HG03196 (cell line): ENCODE results near the gene DLGAP1.
"Not testable (repeated sequence)": the region's sequence is repeated elsewhere in the genome, so short reads cannot be mapped to it uniquely, and the experiment has no call there.

Experiments
- ATAC-seq: cut with Tn5 transposase; IDR thresholded peaks from one replicate; pipeline ENCODE4 v1.9.1; 2021; ENCODE audit not compliant: unreplicated experiment

Gene DLGAP1

DNA sequence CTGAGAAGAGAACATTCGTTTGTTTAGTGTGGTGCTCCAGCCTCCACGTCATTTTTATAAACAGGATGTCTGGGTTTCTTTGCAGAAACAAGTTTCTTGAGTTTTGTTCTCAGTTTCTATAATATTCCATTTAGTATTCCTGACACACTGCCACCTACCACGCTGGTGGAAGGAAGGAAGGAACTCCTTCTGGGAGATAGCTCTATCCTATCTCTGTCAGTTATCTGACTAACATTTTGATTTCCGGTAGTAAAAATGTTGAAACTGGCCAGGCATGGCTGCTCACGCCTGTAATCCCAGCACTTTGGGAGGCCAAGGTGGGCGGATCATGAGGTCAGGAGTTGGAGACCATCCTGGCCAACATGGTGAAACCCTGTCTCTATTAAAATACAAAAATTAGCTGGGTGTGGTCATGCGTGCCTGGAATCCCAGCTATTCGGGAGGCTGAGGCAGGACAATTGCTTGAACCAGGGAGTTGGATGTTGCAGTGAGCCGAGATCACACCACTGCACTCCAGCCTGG, 804.5 kb downstream of the DLGAP1 start:
- not testable (repeated sequence) for ATAC-seq

DNA sequence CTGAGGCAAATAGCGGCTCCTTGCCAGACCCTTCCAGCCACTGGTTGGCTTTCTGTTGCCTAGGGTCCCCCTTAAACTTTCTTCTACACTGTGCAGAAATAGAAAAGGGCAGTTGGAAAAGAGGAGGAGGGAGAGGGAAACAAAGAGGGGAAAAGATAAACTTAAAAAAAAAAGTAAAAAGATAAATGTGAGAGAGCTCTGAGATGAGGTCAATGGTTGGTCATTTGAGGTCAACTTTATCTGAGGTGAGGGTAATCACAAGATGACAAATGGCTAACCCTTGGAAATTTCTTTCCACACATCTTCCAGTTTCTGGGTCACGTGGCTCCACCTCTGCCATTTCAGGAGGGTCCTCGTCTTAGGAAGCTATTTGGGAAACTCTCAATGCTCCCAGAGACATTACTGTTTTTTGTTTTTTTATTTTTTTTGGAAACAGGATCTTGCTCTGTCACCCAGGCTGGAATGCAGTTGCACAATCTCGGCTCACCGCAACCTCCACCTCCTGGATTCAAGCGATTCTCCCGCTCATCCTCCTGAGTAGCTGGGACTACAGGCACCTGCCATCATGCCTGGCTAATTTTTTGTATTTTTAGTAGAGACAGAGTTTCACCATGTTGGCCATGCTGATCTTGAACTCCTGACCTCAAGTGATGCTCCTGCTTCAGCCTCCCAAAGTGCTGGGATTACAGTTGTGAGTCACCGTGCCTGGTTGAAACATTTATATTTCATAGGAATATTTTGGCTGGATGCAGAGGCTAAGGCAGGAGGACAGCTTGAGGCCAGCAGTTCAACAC, 805.3 kb downstream of the DLGAP1 start:
- no peak for ATAC-seq

DNA sequence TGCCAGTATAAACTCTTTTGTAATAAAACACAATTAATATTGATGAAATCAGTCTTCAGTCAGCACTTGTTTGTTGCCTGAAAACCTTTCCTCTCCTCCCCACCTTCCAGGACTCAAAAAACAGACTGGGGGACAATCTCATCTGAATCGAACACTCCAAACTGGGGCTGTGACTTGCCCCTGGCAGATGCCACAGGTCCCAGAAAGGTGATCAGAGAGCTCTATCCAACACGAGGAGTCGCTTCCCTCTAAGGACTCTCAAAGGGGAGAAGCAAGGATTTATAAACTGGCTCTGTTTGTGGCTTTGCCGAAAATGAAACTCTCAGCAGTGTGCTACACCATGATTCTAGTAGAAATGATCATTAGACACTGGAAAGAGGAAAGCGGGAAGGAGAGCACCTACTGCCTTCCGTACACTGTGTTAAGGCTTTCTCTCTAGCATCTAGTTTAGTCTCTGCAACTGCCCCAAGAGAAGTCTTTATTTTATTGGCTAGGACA, 805.9 kb downstream of the DLGAP1 start:
- no peak for ATAC-seq

DNA sequence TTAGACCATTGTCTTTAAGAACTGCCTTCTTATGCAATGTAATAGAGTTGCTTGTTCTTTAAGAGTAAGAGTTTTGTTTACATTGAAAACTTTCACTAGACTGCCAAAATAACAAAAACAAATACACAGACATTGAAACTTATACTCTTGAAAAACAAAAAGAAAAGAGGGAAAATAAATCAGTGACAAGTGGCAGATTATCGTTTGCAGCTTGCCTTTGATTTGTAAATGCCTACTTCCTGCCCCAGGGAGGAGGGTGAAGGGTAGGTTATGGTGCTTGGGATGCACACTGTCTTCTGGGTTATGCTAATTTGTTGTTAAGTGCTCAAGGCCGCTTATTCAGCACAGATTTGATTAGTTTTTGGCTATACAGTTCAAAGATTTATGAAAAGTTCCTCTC, 806.5 kb downstream of the DLGAP1 start:
- no peak for ATAC-seq

DNA sequence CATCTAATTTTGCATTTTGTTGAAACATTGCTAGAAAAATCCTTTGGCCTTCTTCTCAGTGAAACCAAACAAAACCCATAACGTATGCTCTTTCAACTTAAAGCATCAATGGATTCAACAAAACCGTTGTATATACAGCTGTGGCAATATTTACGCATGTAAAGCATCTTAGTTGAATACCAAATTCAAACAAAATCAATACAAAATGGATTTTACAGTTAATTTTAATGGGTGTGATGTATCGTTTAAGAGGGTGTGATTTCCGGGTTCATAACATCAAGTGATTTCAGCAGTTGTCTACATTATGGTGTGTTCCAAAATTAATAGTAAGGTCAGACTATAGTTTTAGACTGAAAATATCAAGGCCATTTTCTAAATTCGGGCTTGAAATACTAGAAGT, 806.9 kb downstream of the DLGAP1 start:
- no peak for ATAC-seq

DNA sequence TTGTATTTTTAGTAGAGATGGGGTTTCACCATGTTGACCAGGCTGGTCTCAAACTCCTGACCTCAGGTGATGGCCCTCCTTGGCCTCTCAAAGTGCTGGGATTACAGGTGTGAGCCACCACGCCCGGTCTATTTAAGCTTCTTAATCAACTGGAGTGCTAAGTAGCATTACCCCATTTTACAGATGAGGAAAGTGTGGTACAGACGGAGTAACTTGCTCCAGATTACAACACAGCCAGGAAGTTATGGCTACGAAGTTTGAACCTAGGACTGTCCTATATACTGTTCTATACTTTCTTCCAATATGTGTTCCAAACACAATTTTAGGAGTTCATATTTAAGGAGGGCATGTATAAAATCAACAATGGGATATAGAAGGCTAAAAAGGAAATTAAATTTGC, 807.5 kb downstream of the DLGAP1 start:
- no peak for ATAC-seq

DNA sequence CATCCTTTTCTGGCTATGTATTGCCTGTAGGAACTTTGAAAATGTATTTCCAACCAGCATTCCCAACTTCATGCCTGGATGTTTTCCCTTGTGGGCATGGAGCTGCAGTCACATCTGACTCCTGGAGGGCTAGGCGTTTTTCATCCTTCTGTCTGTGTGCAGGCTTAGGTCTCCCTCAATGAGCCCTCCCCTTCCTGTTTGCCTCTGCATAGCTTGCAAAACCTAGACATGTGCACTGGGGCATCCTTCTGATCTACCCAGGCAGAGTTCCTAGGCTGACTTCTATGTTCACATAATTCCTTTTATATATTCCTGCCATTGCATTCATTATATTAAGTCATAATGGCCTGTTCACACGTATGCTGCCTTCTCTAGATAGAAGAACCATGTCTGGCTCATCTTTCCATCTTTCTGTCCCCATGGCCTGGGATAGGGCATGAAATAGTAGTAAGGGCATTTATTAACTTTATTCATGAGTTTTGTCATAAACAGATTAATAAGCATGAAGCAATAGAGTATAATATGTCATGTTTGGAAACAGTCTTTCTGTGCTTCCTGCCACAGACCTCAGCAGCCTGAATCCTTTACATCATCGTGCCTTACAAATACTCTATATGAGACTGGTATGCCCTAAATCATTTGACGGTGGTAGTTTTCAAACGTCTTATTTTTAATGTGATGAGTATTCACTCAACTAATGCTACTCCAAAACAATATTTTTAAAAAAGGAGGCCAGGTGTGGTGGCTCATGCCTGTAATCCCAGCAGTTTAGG, 809.5 kb downstream of the DLGAP1 start:
- ATAC-seq = no peak

DNA sequence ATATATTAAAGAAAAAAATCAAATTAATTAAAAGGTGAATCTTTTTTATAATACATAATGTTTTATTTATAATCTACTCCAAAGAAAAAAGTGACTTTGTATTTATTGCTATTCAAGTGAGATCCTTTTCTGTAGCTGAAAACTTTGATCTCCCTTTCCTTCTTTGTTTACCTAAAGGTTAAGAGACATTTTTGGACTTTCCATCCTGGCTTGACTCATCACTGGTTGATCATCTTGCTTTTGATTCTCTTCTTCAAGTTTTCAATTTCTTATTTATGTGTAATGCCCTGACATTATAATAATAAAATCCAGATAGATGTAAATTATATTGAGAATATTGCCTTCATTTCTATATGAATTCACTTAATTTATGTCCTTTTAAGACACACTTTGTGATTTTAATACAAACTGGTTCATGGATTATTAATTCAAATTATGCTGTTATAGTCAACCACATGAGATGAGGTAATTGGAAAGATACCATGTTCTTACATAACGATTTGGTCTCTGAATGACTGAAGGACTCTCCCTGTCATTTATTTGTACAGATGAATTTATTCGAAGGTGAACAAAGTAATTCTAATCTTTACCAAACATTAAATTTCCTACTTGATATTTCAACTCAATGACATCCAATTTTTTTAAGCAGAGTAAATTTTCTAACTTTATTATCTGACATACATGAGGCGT, 820.7 kb downstream of the DLGAP1 start:
- no peak for ATAC-seq

DNA sequence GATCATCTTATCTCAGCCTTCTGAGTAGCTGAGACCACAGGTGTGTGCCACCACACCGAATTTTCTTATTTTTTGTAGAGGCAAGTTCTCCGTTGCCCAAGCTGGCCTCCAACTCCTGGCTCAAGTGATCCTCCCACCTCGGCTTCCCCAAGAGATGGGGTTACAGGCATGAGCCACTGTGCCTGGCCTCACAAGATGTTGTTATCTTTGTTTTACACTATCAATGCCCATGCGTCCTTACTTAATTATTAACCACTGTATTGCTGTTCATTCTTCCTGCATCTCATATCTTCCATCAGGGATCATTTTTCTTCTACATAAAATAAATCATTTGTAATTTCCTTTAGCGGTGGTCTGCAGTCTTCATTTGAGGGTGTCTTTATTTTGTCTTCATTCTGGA, 823.2 kb downstream of the DLGAP1 start:
- ATAC-seq = no peak

DNA sequence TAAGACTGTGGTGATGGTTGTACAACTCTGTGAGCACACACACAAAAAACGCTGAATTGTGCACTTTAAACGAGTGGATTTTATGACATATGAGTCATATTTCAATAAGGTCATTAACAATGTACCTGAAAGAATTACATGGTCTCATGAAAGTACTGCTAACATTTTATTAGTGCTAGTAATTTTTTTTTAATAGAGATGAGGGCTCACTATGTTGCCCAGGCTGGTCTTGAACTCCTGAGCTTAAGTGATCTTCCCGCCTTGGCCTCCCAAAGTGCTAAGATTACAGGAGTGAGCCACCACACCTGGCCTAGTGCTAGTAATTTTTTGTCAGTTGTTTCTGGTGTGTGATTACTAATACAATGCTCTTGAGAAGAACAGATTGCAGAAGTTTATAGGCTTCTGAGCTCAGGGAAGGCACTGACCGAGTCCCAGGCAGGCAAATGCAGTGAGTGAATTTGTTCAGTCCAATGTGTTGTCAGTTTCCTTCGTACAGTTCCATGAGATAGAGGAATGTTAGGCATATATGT, 828.1 kb downstream of the DLGAP1 start:
- ATAC-seq = no peak

DNA sequence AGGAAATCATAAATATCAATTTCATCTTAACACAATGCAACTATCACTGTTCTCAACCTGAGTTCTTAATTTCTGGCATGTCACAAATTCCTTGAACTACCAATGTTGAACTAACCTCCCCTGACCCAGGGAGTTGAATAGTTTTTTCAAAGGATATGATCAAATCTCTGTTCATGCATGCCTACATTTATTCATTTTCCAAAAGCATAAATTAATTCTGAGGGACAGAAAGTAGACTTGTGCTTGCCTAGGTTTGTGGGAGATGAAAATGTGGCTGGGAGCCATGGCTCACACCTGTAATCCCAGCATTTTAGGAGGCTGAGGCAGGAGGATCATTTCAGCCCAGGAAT, 829.4 kb downstream of the DLGAP1 start:
- no peak for ATAC-seq

DNA sequence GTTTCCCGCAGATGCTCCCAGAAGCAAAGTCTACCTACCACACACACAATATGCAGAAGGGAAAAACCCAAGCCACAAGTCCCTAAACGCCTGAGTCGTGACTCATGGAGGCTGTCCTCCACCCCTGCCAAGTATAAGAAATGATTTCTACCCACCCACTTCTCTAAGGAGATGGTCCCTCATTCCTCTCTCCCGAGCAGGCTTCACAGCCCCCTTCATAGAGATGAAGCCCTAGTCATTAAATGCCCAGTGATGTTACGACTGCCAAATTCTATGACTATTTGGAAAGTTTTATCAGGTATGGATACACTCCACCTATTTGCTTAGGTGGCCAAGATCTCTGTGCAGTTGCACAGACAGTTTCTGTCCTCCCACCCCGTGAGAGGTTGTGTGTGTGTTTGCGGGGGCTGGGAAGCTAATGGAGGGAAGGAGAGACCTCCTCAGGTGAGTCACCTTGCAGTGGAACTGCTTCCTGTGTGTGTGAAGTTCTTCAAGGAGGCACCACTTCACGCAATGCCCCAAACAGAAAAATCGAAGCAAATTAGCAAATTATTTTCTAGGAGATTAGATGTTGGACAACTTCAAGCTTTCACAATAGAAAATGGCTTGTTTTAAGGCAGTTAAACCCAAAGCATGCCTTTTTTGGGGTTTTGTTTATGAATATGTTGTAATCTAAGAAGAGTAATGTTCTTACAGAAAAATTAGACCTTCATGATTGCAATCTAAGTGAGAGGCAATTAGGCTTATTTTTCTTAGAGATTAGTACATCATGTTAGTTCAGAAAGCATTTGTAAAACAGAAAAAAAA, 830.0 kb downstream of the DLGAP1 start:
- ATAC-seq = no peak

DNA sequence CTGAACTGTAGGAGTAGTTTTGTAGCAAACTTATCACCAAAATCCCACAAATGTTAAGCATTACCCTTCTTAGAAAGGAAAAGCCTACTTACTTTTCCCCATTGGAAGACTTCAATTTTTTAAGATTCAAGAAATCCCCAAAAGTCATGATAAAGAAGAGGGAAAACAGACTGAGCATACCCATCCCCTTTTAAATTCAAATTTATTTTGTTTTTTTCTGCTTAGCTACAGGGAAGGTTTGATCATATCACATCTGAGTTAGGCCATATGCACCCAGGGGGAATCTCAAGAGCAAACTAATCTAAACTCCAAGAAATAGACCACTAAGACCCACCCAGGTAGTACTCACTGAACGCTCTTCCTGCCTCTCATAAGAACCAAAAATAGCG, 830.6 kb downstream of the DLGAP1 start:
- ATAC-seq = no peak

DNA sequence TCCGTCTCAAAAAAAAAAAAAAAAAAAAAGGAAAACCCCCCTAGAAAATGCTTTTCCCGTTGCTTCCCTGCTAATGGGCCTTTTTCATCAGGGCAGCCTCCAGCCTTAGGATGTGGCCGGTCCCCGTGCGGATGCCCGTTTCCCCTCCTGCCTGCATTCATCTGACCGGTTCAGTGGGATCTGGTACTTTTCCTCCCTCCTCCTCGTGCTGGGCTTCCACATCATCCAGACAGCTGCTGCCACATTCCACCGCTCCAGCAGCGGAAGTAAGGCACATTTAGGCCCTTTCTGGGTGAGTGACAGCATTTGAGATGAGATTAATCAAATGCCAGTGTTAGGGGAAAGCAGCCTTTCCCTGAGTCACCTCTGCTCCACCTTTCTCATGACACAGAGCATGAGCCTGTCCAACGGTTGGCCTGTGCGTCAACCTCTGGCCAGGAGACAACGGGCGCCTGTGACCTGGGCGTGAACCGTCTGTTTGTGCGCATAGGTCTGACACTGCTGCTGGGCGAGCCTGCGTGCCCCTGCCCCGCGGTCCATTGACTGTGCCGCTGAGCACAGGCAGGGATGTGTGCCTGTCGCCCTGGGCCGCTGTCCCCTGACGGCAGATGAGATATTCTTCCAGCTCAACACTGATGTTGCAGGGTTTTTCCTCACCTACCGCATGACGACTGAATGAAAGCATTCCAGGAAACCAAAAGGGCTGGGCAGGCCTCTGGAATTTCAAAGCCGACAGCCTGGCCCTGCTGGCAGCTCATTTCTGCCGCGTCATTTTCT, 831.1 kb downstream of the DLGAP1 start:
- no peak for ATAC-seq

DNA sequence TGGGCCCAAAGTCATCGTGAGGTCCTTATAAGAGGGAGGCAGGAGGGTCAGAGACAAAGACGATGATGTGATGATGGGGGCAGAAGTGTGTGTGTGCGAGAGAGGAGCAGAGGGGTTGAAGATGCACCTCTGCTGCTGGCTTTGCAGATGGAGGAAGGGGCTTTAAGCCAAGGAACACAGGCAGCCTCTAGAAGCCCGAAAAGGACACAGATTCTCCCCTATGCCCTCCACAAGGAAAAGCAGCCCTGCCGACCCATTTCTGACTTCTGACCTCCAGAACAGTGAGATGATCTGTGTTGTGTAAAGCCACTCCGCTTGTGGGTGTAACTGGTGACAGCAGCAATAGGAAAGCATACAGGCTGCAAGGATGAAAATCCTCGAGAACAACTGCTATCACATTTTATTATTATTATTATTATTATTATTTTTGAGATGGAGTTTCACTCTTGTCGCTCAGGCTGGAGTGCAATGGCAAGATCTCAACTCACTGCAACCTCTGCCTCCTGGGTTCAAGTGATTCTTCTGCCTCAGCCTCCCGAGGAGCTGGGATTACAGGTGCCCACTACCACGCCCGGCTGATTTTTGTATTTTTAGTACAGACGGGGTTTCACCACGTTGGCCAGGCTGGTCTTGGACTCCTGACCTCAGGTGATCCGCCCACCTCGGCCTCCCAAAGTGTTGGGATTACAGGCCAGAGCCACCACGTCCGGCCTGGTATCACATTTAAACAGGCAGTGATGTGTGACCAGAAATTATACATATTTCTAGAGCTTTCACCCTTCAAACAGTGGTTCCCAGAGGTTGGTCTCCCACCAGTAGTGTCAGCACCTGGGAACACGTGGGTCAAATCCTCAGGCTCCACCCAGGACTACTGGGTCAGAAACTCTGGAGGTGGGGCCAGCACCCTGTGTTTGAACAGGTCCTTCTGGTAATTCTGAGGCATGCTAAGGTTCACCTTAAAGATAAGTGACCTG, 834.7 kb downstream of the DLGAP1 start:
- no peak for ATAC-seq

DNA sequence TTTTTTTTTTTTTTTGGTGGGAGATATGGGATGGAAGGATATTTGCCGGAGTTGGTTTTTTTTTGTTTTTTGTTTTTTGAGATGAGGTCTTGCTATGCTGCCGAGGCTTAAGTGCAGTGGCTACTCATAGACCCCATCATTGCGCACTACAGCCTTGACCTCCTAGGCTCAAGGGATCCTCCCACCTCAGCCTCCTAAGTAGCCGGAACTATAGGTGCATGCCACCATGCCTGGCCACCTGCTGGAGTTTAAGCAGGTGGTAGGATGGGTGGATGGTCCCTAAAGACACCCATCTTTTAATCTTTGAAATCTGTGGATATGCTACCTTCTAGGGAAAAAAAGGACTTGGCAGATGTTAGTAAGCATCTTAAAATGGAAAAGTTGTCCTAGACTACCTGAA, 835.4 kb downstream of the DLGAP1 start:
- ATAC-seq = no peak

DNA sequence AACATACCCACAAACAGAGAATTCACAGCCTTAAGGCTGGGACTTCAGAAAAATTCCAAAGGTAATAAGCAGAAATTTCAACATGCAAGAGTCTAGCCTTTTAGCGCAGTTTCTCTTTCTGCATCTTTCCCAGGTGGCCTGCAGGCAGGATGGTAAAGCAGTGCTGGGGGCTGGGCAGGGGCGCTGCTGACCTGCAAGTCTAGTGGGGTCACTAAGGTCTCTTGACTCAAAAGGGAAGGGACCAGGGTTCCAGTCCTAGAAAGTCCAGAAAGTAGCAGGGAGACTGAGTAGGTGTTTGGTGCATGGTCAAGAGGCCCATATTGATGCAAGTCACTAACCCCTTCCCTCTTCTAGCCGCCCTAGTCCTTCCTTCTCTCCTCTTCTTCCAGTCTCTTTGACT, 835.9 kb downstream of the DLGAP1 start:
- ATAC-seq = no peak

DNA sequence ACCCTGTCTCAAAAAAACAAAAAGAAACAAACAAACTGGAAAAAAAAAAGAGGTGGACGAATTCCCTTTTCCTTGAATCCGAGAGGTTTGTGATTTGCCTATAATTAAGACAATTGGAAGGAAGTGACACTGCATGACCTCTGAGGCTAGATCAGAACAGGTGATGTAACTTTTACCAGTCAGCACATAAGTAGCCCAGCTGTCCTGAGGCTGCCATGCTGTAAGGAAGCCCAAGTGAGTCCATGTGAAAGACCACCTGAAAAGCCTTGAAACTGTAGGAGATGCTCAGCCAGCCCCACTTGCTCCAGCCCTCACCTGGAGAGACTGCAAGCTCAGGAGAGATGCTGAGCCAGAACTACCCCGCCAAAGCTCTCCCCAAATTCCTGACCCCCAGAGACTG, 838.4 kb downstream of the DLGAP1 start:
- no peak for ATAC-seq

DNA sequence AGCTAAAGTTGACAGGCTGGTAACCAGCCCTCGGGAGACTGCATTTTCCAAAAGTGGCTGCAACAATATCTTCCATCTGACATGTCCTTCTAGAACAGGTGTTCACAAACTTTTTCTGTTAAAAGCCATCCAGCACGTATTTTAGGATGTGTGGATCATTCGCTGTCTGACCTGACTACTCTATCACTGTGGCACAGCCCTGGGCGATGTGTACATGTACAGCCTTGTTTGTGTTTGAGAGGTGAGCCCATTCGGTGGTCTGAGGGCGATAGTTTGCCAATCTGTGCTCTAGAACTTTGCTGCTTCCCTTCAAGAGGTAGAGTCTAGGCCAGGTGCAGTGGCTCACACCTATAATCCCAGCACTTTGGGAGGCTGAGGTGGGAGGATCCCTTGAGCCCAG, 839.0 kb downstream of the DLGAP1 start:
- ATAC-seq = no peak
